Kidney epithelial cell (primary cell): ENCODE results near the gene SLC22A14. TPM values are rescaled to one million over a fixed set of nuclear protein-coding genes. Genes with fewer than 3 reads are reported as not detected.

ENCODE experiments used
- DNase-seq: peaks from one replicate; pipeline ENCODE4 v3.0.0-alpha.2; 2010; ENCODE audit warnings: low read depth
- H3K27me3 ChIP-seq: 2 replicates; pipeline ENCODE4 v1.6.0; 2011; ENCODE audit warnings: low read length; ENCODE audit not compliant: control insufficient read depth, insufficient read depth
- H3K36me3 ChIP-seq: 2 replicates; pipeline ENCODE4 v1.5.1; 2011; ENCODE audit warnings: low read length; ENCODE audit not compliant: control insufficient read depth, insufficient read depth
- H3K4me3 ChIP-seq: 2 replicates; pipeline ENCODE4 v1.5.1; 2011; ENCODE audit warnings: low read depth, mild to moderate bottlenecking, control low read depth, low read length
- CTCF ChIP-seq: IDR thresholded peaks from 2 replicates; pipeline ENCODE4 v1.5.1; 2011; ENCODE audit warnings: mild to moderate bottlenecking, moderate library complexity, low read length, control low read depth, inconsistent platforms; ENCODE audit not compliant: insufficient read depth, poor library complexity, severe bottlenecking
- total RNA-seq: library from RNA; depleted of rRNA; stranded (reverse); fragments of >200 nt; gene quantifications from 2 replicates; pipeline ENCODE4 v1.2.3, GENCODE V29; 2015

SLC22A14 gene
- total RNA-seq, 1 donor from 2014 or later: 0.58 TPM

- DNase-seq: no peak
- Histone ChIP-seq H3K27me3 (no peaks in the 10 kb centered on the region), H3K36me3 (no peaks in the 10 kb centered on the region), H3K4me3 (no peak overlapping the region)
- no peak for TF ChIP-seq CTCF
These were observed 79.4 kb downstream of the SLC22A14 start for GRCh38 chr3:38361496-38361895.

- Histone ChIP-seq H3K27me3 (no peaks in the 10 kb centered on the region), H3K36me3 (no peaks in the 10 kb centered on the region), H3K4me3 (no peak overlapping the region)
- TF ChIP-seq CTCF: no peak
- DNase-seq: no peak
These were observed 80.7 kb downstream of the SLC22A14 start for GRCh38 chr3:38362825-38363224.

- TF ChIP-seq CTCF: no peak
- no peak overlapping the region for H3K4me3 ChIP-seq
- H3K27me3 ChIP-seq: no peaks in the 10 kb centered on the region
- no peak for DNase-seq
- no peaks in the 10 kb centered on the region for H3K36me3 ChIP-seq
These were observed 82.8 kb downstream of the SLC22A14 start for GRCh38 chr3:38364721-38365400.

GRCh38 chr3:38365469-38366062 lies 83.5 kb downstream of the SLC22A14 start:
- H3K27me3 ChIP-seq: no peaks in the 10 kb centered on the region
- H3K4me3 ChIP-seq: no peak overlapping the region
- TF ChIP-seq CTCF: no peak
- H3K36me3 ChIP-seq: no peaks in the 10 kb centered on the region
- DNase-seq: no peak

- Histone ChIP-seq H3K27me3 (no peaks in the 10 kb centered on the region), H3K4me3 (no peak overlapping the region), H3K36me3 (no peaks in the 10 kb centered on the region)
- no peak for TF ChIP-seq CTCF
- no peak for DNase-seq
These were observed 84.0 kb downstream of the SLC22A14 start for GRCh38 chr3:38366082-38366481.

- TF ChIP-seq CTCF: no peak
- no peak for DNase-seq
- no peaks in the 10 kb centered on the region for H3K27me3 ChIP-seq
- no peak overlapping the region for H3K4me3 ChIP-seq
- no peaks in the 10 kb centered on the region for H3K36me3 ChIP-seq
These were observed 85.7 kb downstream of the SLC22A14 start for GRCh38 chr3:38367779-38368178.
